Osteoblast (primary cell): ENCODE measurements around the gene CXCL11. TPM values are rescaled to one million over a fixed set of nuclear protein-coding genes. Genes with fewer than 3 reads are reported as not detected.
"Not testable (repeated sequence)": the region's sequence is repeated elsewhere in the genome, so short reads cannot be mapped to it uniquely, and the experiment has no call there.

Experiments used
- DNase-seq: peaks from one replicate; pipeline ENCODE4 v3.0.0; 2011; ENCODE audit warnings: low spot score, mixed read lengths; ENCODE audit not compliant: insufficient read length; ENCODE audit errors: missing footprints
- H2AFZ ChIP-seq: 2 replicates; pipeline ENCODE4 v1.6.0; 2011; ENCODE audit warnings: mild to moderate bottlenecking, low read length
- H3K27ac ChIP-seq: 2 replicates; pipeline ENCODE4 v1.5.1; 2011; ENCODE audit warnings: mild to moderate bottlenecking, low read depth, low read length, moderate library complexity
- H3K27me3 ChIP-seq: 2 replicates; pipeline ENCODE4 v1.6.0; 2012; ENCODE audit warnings: mild to moderate bottlenecking, control low read depth, inconsistent platforms, low read length, moderate library complexity; ENCODE audit not compliant: insufficient read depth
- H3K36me3 ChIP-seq: 2 replicates; pipeline ENCODE4 v1.5.1; 2011; ENCODE audit warnings: mild to moderate bottlenecking, low read length, control low read depth, moderate library complexity; ENCODE audit not compliant: insufficient read depth
- H3K4me1 ChIP-seq: 2 replicates; pipeline ENCODE4 v1.5.1; 2011; ENCODE audit warnings: mild to moderate bottlenecking, low read length, control low read depth, moderate library complexity; ENCODE audit not compliant: insufficient read depth
- H3K4me2 ChIP-seq: 2 replicates; pipeline ENCODE4 v1.6.0; 2011; ENCODE audit warnings: mild to moderate bottlenecking, low read length; ENCODE audit not compliant: insufficient read depth
- H3K4me3 ChIP-seq: fragments of 200-600 bp; sonication (generic); 3 replicates; pipeline ENCODE4 v1.5.1; 2012; ENCODE audit warnings: mild to moderate bottlenecking, low read length, inconsistent platforms; ENCODE audit not compliant: insufficient read depth
- H3K79me2 ChIP-seq: 2 replicates; pipeline ENCODE4 v1.6.0; 2012; ENCODE audit warnings: mild to moderate bottlenecking, low read length, control low read depth, inconsistent platforms; ENCODE audit not compliant: insufficient read depth
- H3K9me3 ChIP-seq: 2 replicates; pipeline ENCODE4 v1.5.1; 2011; ENCODE audit warnings: low read depth, low read length, control low read depth
- H4K20me1 ChIP-seq: 2 replicates; pipeline ENCODE4 v1.6.0; 2012; ENCODE audit warnings: mild to moderate bottlenecking, low read length, control low read depth; ENCODE audit not compliant: insufficient read depth
- total RNA-seq: library from RNA; depleted of rRNA; stranded (reverse); fragments of >200 nt; gene quantifications from 2 replicates; pipeline ENCODE4 v1.2.3, GENCODE V29; 2012
- TF ChIP-seq, protein P1 (sequence below): IDR thresholded peaks from 2 replicates; pipeline ENCODE4 v1.5.1; 2011; ENCODE audit warnings: mild to moderate bottlenecking, low read depth, low read length, moderate library complexity; ENCODE audit errors: extremely low read depth

The CXCL11 gene
- total RNA-seq, 1 donor, result not detected

DNA sequence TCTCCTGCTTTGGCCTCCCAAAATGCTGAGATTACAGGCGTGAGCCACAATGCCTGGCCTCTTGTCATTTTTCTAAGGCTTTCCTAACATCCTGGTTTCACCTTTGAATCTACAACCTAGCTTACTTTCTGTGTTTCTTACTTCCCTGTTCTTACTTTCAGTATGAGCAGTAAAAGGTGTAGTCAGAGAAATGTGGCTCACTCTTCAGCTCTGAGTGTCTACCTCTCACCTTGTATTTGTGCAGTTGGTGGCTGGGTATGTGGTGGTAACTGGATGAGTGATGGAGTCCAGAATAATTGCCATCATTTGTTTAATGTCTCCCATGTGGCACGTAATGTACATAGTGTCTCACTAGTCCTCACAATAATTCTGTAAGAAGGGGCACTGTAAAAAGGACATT, 19.1 kb upstream of the CXCL11 start:
- DNase-seq, result no peak
- no peaks in the 10 kb centered on the region for H3K4me1 ChIP-seq
- TF ChIP-seq, protein P1, sequence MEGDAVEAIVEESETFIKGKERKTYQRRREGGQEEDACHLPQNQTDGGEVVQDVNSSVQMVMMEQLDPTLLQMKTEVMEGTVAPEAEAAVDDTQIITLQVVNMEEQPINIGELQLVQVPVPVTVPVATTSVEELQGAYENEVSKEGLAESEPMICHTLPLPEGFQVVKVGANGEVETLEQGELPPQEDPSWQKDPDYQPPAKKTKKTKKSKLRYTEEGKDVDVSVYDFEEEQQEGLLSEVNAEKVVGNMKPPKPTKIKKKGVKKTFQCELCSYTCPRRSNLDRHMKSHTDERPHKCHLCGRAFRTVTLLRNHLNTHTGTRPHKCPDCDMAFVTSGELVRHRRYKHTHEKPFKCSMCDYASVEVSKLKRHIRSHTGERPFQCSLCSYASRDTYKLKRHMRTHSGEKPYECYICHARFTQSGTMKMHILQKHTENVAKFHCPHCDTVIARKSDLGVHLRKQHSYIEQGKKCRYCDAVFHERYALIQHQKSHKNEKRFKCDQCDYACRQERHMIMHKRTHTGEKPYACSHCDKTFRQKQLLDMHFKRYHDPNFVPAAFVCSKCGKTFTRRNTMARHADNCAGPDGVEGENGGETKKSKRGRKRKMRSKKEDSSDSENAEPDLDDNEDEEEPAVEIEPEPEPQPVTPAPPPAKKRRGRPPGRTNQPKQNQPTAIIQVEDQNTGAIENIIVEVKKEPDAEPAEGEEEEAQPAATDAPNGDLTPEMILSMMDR, result no peak
- H3K27me3 ChIP-seq, result peaks cover 58% of the 10 kb centered on the region
- no peaks in the 10 kb centered on the region for H4K20me1 ChIP-seq
- no peaks in the 10 kb centered on the region for H3K36me3 ChIP-seq
- H2AFZ ChIP-seq, result no peak overlapping the region
- no peak overlapping the region for H3K27ac ChIP-seq
- no peaks in the 10 kb centered on the region for H3K79me2 ChIP-seq
- no peaks in the 10 kb centered on the region for H3K9me3 ChIP-seq
- no peak overlapping the region for H3K4me2 ChIP-seq
- H3K4me3 ChIP-seq, result no peak overlapping the region

DNA sequence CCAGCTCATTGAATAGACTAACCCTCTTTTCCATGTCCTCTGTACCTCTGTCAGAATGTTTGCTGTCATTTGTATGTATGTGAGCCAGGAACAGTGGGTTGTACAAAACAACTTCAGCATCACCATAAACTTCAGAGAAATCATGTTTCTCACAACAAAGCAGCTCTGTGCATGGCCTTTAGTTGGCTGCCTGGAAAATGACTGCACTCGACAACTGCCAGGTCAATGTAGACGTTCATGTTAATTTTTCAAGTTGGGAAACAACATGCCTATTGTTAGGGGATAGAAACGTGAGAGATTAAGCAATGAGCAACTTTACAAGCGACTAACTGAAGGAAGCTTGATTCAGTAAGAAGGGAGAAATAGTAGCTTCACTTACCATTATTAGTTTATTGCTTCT, 17.9 kb upstream of the CXCL11 start:
- Histone ChIP-seq H3K9me3 (no peaks in the 10 kb centered on the region), H3K4me2 (no peak overlapping the region), H4K20me1 (no peaks in the 10 kb centered on the region), H3K79me2 (no peaks in the 10 kb centered on the region), H3K4me1 (no peaks in the 10 kb centered on the region), H3K27ac (no peak overlapping the region), H2AFZ (no peak overlapping the region), H3K4me3 (no peak overlapping the region), H3K27me3 (peaks cover 57% of the 10 kb centered on the region), H3K36me3 (no peaks in the 10 kb centered on the region)
- DNase-seq, result no peak
- TF ChIP-seq, protein P1, result no peak

DNA sequence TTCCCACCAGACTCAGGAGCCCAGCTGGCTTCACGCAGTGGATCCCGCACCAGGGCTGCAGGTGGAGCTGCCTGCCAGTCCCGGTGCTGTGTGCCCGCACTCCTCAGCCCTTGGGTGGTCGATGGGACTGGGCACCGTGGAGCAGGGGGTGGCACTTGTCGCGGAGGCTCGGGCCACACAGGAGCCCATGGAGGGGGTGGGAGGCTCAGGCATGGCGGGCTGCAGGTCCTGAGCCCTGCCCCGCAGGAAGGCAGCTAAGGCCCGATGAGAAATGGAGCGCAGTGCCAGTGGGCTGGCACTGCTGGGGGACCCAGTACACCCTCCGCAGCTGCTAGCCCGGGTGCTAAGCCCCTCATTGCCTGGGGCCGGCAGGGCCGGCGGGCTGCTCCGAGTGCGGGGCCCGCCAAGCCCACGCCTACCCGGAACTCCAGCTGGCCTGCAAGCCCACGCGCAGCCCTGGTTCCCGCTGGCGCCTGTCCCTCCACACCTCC, 14.7 kb upstream of the CXCL11 start:
- H3K4me1 ChIP-seq, H3K4me3 ChIP-seq, H3K27ac ChIP-seq, H3K9me3 ChIP-seq, DNase-seq, H3K4me2 ChIP-seq, H3K79me2 ChIP-seq, H3K36me3 ChIP-seq, H4K20me1 ChIP-seq, H2AFZ ChIP-seq: not testable (repeated sequence)
- peaks cover 27% of the 10 kb centered on the region for H3K27me3 ChIP-seq

DNA sequence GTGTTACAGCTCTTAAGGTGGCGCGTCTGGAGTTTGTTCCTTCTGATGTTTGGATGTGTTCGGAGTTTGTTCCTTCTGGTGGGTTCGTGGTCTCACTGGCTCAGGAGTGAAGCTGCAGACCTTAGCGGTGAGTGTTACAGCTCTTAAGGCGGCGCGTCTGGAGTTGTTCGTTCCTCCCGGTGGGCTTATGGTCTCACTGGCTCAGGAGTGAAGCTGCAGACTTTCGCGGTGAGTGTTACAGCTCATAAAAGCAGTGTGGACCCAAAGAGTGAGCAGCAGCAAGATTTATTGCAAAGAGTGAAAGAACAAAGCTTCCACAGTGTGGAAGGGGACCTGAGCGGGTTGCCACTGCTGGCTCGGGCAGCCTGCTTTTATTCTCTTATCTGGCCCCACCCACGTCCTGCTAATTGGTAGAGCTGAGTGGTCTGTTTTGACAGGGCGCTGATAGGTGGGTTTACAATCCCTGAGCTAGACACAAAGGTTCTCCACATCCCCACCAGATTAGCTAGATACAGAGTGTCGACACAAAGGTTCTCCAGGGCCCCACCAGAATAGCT, 14.1 kb upstream of the CXCL11 start:
- H3K79me2 ChIP-seq, result not testable (repeated sequence)

DNA sequence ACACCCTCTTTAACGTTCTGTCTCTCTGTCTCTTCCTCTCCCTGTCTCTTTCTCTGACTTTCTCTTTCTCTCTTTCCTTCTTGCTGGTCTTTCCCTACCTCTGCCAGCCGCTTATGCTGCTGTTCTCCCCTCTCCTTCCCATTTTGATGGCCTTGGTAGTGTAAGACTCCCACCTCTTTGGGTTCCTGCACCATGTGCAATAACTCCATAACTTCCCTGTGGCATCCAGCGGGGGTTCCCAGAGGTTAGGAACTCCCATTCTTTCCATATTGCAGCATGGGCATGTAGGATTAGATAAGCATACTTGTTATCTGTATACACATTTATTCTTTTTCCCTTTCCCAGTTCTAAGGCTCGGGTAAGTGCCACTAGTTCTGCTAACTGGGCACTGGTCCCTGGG, 8.8 kb upstream of the CXCL11 start:
- H3K4me1 ChIP-seq, H3K4me3 ChIP-seq, H3K27me3 ChIP-seq, H3K9me3 ChIP-seq, H2AFZ ChIP-seq, H3K27ac ChIP-seq, H3K79me2 ChIP-seq, H3K36me3 ChIP-seq, H3K4me2 ChIP-seq, DNase-seq, H4K20me1 ChIP-seq: not testable (repeated sequence)

More for the DNA sequence above, 14.1 kb upstream of the CXCL11 start:
- H3K27me3 ChIP-seq, result peaks cover 20% of the 10 kb centered on the region
- H3K27ac ChIP-seq, H3K36me3 ChIP-seq, H3K9me3 ChIP-seq, H4K20me1 ChIP-seq, H3K4me2 ChIP-seq, DNase-seq, H3K4me1 ChIP-seq, H3K4me3 ChIP-seq, H2AFZ ChIP-seq: not testable (repeated sequence)

DNA sequence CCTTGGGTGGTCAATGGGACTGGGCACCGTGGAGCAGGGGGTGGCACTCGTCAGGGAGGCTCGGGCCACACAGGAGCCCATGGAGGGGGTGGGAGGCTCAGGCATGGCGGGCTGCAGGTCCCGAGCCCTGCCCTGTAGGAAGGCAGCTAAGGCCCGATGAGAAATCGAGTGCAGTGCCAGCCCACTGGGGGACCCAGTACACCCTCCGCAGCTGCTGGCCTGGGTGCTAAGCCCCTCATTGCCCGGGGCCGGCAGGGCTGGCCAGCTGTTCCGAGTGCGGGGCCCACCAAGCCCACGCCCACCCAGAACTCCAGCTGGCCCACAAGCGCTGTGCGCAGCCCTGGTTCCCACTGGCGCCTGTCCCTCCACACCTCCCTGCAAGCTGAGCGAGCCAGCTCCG, 7.4 kb upstream of the CXCL11 start:
- DNase-seq, H2AFZ ChIP-seq, H3K4me1 ChIP-seq, H3K79me2 ChIP-seq, H3K4me3 ChIP-seq, H4K20me1 ChIP-seq, H3K4me2 ChIP-seq, H3K9me3 ChIP-seq, H3K27ac ChIP-seq, H3K36me3 ChIP-seq, H3K27me3 ChIP-seq: not testable (repeated sequence)

DNA sequence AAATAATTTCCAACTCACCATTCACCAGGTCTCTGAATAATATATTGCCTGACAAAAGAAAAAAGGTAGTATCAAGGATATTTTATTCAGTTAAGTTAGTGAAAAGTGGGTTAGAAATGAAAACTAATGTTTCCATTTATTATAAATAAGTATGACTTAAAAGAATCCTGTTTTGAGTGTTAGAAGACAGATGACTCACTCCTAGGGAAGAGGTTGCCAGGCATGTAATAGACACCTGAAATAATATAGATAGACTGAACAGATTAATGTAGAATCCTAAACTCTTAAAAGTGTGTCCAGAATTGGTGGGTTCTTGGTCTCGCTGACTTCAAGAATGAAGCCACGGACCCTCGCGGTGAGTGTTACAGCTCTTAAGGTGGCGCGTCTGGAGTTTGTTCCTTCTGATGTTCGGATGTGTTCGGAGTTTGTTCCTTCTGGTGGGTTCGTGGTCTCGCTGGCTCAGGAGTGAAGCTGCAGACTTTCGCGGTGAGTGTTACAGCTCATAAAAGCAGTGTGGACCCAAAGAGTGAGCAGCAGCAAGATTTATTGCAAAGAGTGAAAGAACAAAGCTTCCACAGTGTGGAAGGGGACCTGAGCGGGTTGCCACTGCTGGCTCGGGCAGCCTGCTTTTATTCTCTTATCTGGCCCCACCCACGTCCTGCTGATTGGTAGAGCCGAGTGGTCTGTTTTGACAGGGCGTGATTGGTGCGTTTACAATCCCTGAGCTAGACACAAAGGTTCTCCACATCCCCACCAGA, 6.5 kb upstream of the CXCL11 start:
- H4K20me1 ChIP-seq, H2AFZ ChIP-seq, H3K4me3 ChIP-seq, H3K79me2 ChIP-seq, H3K27ac ChIP-seq, H3K9me3 ChIP-seq, H3K36me3 ChIP-seq, H3K4me1 ChIP-seq, H3K4me2 ChIP-seq, H3K27me3 ChIP-seq: not testable (repeated sequence)
- DNase-seq, result peak; percentile 83
